GM12878 (cell line): ENCODE results near the gene NBR1. TPM values are rescaled to one million over a fixed set of nuclear protein-coding genes. Genes with fewer than 3 reads are reported as not detected.
A peak's percentile ranks its signal among the peaks of the same experiment; 100 is the strongest.
"Not testable (repeated sequence)": the region's sequence is repeated elsewhere in the genome, so short reads cannot be mapped to it uniquely, and the experiment has no call there.

Experiments used
- ATAC-seq: fragments of 200-7000 bp; cut with Tn5 transposase; 3 replicates; pipeline ENCODE4 v1.9.1; 2020; ENCODE audit warnings: mild to moderate bottlenecking, moderate library complexity
- BruUV-seq: library from RNA; stranded (reverse); fragments of 400-500 nt; replicated peaks from 2 replicates; lab custom pipeline; 2021; lab: Mats Ljungman, UMichigan
- CTCF ChIA-PET: fragments of 300-600 bp; sonication (Branson Sonifier 250); formaldehyde crosslinking; extraction: SDS; loops from one replicate; lab custom pipeline; 2021; ENCODE audit warnings: inconsistent platforms; lab: Yijun Ruan, JAX
- POLR2A ChIA-PET: fragments of 350-600 bp; formaldehyde crosslinking; extraction: SDS; loops from one replicate; lab custom pipeline; 2021; ENCODE audit warnings: inconsistent platforms; lab: Charles Lee
- RAD21 ChIA-PET: fragments of 300-600 bp; sonication (Branson Sonifier 250); formaldehyde crosslinking; loops from one replicate; lab custom pipeline; 2023; ENCODE audit warnings: antibody characterized with exemption; ENCODE audit not compliant: unreplicated experiment; lab: Charles Lee
- SMC1A ChIA-PET: fragments of 300-600 bp; sonication (Branson Sonifier 250); formaldehyde crosslinking; loops from one replicate; lab custom pipeline; 2023; ENCODE audit not compliant: unreplicated experiment, uncharacterized antibody; lab: Charles Lee
- DNase-seq: peaks from one replicate; pipeline ENCODE4 v3.0.0-alpha.2; 2011; ENCODE audit warnings: low read depth, low spot score
- FAIRE-seq: peaks from 3 replicates; lab custom pipeline; 2011; peaks lifted over from hg19 to GRCh38; lab: Jason Lieb, UNC
- H2AFZ ChIP-seq: 2 replicates; pipeline ENCODE4 v1.6.0; 2011; ENCODE audit warnings: low read depth, low read length, control low read depth; ENCODE audit not compliant: control insufficient read depth
- H3K27ac ChIP-seq: 2 replicates; pipeline ENCODE4 v1.5.1; 2011; ENCODE audit warnings: control low read depth; ENCODE audit not compliant: control insufficient read depth, insufficient read depth
- H3K27me3 ChIP-seq, 2 experiments: replicated peaks in 1 of 2; 2 replicates each; pipeline versions ENCODE4 v1.6.0 to v1.6.1; 2011; ENCODE audit warnings: low read length in 1 of 2; ENCODE audit not compliant: control insufficient read depth in 2 of 2, insufficient read depth in 2 of 2
- H3K36me3 ChIP-seq, 2 experiments: 2 replicates each; pipeline ENCODE4 v1.5.1; 2011; ENCODE audit warnings: low read length in 1 of 2; ENCODE audit not compliant: control insufficient read depth in 2 of 2, insufficient read depth in 2 of 2
- H3K4me1 ChIP-seq: 2 replicates; pipeline ENCODE4 v1.6.1; 2011; ENCODE audit warnings: mild to moderate bottlenecking, low read length, moderate library complexity, mixed read lengths; ENCODE audit not compliant: control insufficient read depth, insufficient read depth
- H3K4me2 ChIP-seq: 2 replicates; pipeline ENCODE4 v1.6.0; 2011; ENCODE audit warnings: control low read depth; ENCODE audit not compliant: control insufficient read depth, insufficient read depth
- H3K4me3 ChIP-seq: fragments of 200-600 bp; sonication (generic); 2 replicates; pipeline ENCODE4 v1.5.1; 2016
- H3K79me2 ChIP-seq: 2 replicates; pipeline ENCODE4 v1.6.0; 2011; ENCODE audit warnings: low read length; ENCODE audit not compliant: control insufficient read depth, insufficient read depth
- H3K9ac ChIP-seq: 2 replicates; pipeline ENCODE4 v1.8.0; 2011; ENCODE audit warnings: low read length, control low read depth, mixed read lengths; ENCODE audit not compliant: control insufficient read depth, insufficient read depth
- H3K9me3 ChIP-seq: replicated peaks from 3 replicates; pipeline ENCODE4 v1.5.1; 2011; ENCODE audit warnings: mild to moderate bottlenecking, low read length; ENCODE audit not compliant: control insufficient read depth, insufficient read depth
- H4K20me1 ChIP-seq: 2 replicates; pipeline ENCODE4 v1.6.0; 2011; ENCODE audit not compliant: control insufficient read depth, insufficient read depth
- LARP7 ChIP-seq: fragments of 450-650 bp; IDR thresholded peaks from 2 replicates; pipeline ENCODE4 v1.6.1; 2017; ENCODE audit warnings: mild to moderate bottlenecking
- PAX8 ChIP-seq: fragments of 450-650 bp; IDR thresholded peaks from 2 replicates; pipeline ENCODE4 v1.6.1; 2017; ENCODE audit warnings: mild to moderate bottlenecking, moderate library complexity
- PBX3 ChIP-seq: IDR thresholded peaks from 2 replicates; pipeline ENCODE4 v1.6.1; 2011; ENCODE audit warnings: mild to moderate bottlenecking, low read depth, low read length, moderate library complexity; ENCODE audit not compliant: insufficient replicate concordance
- RFX5 ChIP-seq: IDR thresholded peaks from 2 replicates; pipeline ENCODE4 v1.6.1; 2011; ENCODE audit warnings: low read depth, low read length, improper control_type of control experiment
- WGBS: methylation state at CpG from one replicate; pipeline ENCODE4 v1.1.6; 2016; ENCODE audit warnings: low lambda C conversion rate; ENCODE audit not compliant: insufficient replicate concordance, insufficient coverage; ENCODE audit errors: missing lambda C conversion rate; 5-methylcytosine and 5-hydroxymethylcytosine counted together
- in situ Hi-C: fragments of 300-500 bp; cut with MboI; formaldehyde crosslinking; loops from 9 replicates; pipeline ENCODE4 v1.14.3; 2018; ENCODE audit warnings: mixed read lengths
- intact Hi-C: fragments of 100-400 bp; cut with micrococcal nuclease; formaldehyde crosslinking; loops from one replicate; pipeline ENCODE4 v1.14.2; 2022; ENCODE audit not compliant: unreplicated experiment
- polyA plus RNA-seq, 11 experiments: library from polyadenylated mRNA; depleted of rRNA in 4 of 11; unstranded in 6 of 11; stranded (reverse) in 5 of 11; fragments of >200 nt; fragmentation: Nextera tagmentation in 4 of 11; fragmentation: Illumina TruSeq in 1 of 11; extraction: Ambion mirVana in 4 of 11; extraction: Trizol in 1 of 11; gene quantifications; 1 replicate in 1 of 11; 2 replicates in 10 of 11; pipeline versions ENCODE4 v1.2.1 to v1.2.3, GENCODE V29; 2011 to 2016; ENCODE audit warnings: inconsistent platforms in 2 of 11, missing spikeins in 2 of 11, low read depth in 1 of 11
- total RNA-seq, 4 experiments: library from RNA; depleted of rRNA in 3 of 4; stranded (reverse); fragments of >200 nt in 3 of 4; fragmentation: Illumina TruSeq in 1 of 4; extraction: Trizol in 1 of 4; gene quantifications; 2 replicates each; pipeline versions ENCODE4 v1.2.1 to v1.2.3, GENCODE V29; 2013 to 2021

Gene NBR1
- total and polyA plus RNA-seq, 10 of the 15 experiments (the other 5 are each of a cell fraction or from before 2014, with no cell fraction given), result 3.5 to 55.2 (median 28.2) TPM

DNA sequence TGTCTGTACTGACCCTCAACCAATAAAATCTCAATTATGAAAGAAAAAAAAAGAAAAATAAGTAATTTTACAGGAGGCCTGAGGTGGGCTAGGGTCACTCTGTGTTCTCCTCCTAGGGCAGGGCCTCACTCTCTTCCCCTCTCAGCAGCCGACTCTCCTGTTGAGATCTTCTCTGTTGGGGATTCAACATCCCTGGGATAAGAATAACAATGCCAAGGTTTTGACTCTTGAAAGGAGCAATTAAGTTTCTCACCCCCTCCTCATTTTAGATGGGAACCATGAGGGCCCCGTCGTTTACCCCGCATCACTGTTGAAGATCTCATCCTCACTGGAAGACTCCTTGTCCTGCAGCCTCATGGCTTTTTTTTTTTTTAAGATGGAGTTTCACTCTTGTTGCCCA, 24.4 kb upstream of the NBR1 start (continued):
- TF ChIP-seq PBX3 (no peak), PAX8 (no peak)

GRCh38 chr17:43151880-43152456, 19.0 kb upstream of the NBR1 start:
- no peaks in the 10 kb centered on the region for H4K20me1 ChIP-seq
- RAD21 ChIA-PET, result no interaction called here
- H3K9me3 ChIP-seq, result no peaks in the 10 kb centered on the region
- H3K36me3 ChIP-seq, result no peaks in the 10 kb centered on the region
- H3K4me3 ChIP-seq, result no peak overlapping the region
- intact Hi-C loops, result no loop called here
- TF ChIP-seq LARP7 (no peak), RFX5 (peak; percentile 79)
- TF ChIP-seq, all 136 proteins: peak for 1
- DNase-seq (no peak), ATAC-seq (peak; percentile 32; the same call in 1 of the 3 replicates), FAIRE-seq (no peak)
- BruUV-seq, result no TSS peak
- no peaks in the 10 kb centered on the region for H3K79me2 ChIP-seq
- in situ Hi-C loops, result loop anchor here (10.0 kb wide), 1 partner anchor 53 kb away; no protein-coding TSS in a partner anchor
- ChIA-PET CTCF (no interaction called here), POLR2A (no interaction called here), SMC1A (no interaction called here)
- 97% methylated on average over 3 of the region's 3 CpGs for WGBS
- no peak overlapping the region for H3K9ac ChIP-seq
- no peaks in the 10 kb centered on the region for H3K27me3 ChIP-seq
- H3K4me1 ChIP-seq, result no peaks in the 10 kb centered on the region
- no peak overlapping the region for H3K4me2 ChIP-seq
- no peak overlapping the region for H2AFZ ChIP-seq
- H3K27ac ChIP-seq, result no peak overlapping the region

DNA sequence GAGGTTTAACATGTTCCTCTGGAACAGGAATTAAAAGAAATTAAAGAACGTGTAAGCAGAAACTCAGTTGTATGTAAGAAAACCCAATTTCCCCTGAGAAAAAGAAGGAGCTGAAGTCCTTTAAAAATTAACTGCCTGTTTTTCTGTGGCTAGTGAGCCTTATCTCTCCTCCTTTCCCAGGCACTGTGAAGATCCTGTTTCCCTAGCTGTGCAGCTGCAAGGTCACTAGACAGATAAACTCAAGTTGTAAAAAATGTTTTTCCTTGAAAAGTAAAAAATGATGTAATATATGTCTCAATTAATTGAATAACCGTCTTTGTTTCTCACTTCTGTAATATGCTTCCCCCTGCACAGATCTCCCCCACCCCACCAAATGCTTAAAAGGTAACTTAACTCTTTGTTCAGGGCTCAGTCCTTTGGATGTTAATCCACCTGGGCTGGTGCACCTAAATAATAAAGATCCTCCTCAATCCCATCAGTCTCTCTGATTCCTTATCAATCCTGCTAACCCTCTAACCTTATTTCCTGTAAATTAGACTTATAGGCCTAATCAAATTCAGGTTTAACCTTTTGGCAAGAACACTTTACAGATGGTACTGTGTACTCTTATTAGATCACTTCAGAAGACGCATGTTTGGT, 17.7 kb upstream of the NBR1 start:
- H3K27me3 ChIP-seq, H3K36me3 ChIP-seq, H3K79me2 ChIP-seq, H3K9ac ChIP-seq, H3K4me2 ChIP-seq, CTCF ChIA-PET, H3K27ac ChIP-seq, SMC1A ChIA-PET, H4K20me1 ChIP-seq, H2AFZ ChIP-seq, RAD21 ChIA-PET, intact Hi-C loops, ATAC-seq, FAIRE-seq, H3K9me3 ChIP-seq, H3K4me1 ChIP-seq, BruUV-seq, H3K4me3 ChIP-seq, DNase-seq: not testable (repeated sequence)
- in situ Hi-C loops, result loop anchor here (10.0 kb wide), 1 partner anchor 51 kb away; no protein-coding TSS in a partner anchor
- POLR2A ChIA-PET, result interaction anchor here (0.6 kb wide), 1 partner anchor 69 kb away, joined by 4 read pairs; no protein-coding TSS in a partner anchor
- WGBS, result 85% methylated on average over 3 of the region's 3 CpGs
